HCT116 (cell line): ENCODE results near the gene VHLL. TPM values are rescaled to one million over a fixed set of nuclear protein-coding genes. Genes with fewer than 3 reads are reported as not detected.

Experiments
- ATAC-seq: fragments of 200-7000 bp; cut with Tn5 transposase; 2 replicates; pipeline ENCODE4 v1.9.1; 2020; ENCODE audit warnings: mild to moderate bottlenecking, moderate library complexity
- BruUV-seq: library from RNA; stranded (reverse); fragments of 400-500 nt; replicated peaks from 2 replicates; lab custom pipeline; 2021; lab: Mats Ljungman, UMichigan
- CTCF ChIA-PET: fragments of 300-600 bp; sonication (Branson Sonifier 250); formaldehyde crosslinking; loops from one replicate; lab custom pipeline; 2021; ENCODE audit warnings: antibody characterized with exemption; lab: Charles Lee
- POLR2A ChIA-PET: fragments of 300-600, 350-600 bp; sonication (Branson Sonifier 250); formaldehyde crosslinking; loops from one replicate; lab custom pipeline; 2021; ENCODE audit warnings: antibody characterized with exemption; lab: Charles Lee
- RAD21 ChIA-PET, 2 experiments: fragments of 300-600 bp; sonication (Branson Sonifier 250); formaldehyde crosslinking; loops; one replicate each; lab custom pipeline; 2023; ENCODE audit warnings: low total read pairs in 2 of 2; ENCODE audit not compliant: uncharacterized antibody in 2 of 2, unreplicated experiment in 2 of 2, low non-redundant PET in 1 of 2; lab: Charles Lee
- DNase-seq: peaks from one replicate; pipeline ENCODE4 v3.0.0-alpha.2; 2010; ENCODE audit warnings: low read depth, low spot score
- H2AFZ ChIP-seq: fragments of 200-600 bp; shearing (Covaris generic), sonication (generic); 2 replicates; pipeline ENCODE4 v1.6.1; 2017; ENCODE audit warnings: low read depth, mixed run types, mixed read lengths, antibody characterized with exemption, low read length; ENCODE audit not compliant: poor library complexity, severe bottlenecking
- H3K27ac ChIP-seq: 2 replicates; pipeline ENCODE4 v1.5.1; 2012; ENCODE audit warnings: low read depth, low read length
- H3K27me3 ChIP-seq: fragments of 200-600 bp; sonication (generic); 2 replicates; pipeline ENCODE4 v1.6.1; 2016; ENCODE audit warnings: mixed run types, low read length, mixed read lengths; ENCODE audit not compliant: insufficient read depth
- H3K36me3 ChIP-seq, 2 experiments: fragments of 200-500 bp in 1 of 2; fragments of 200-600 bp in 1 of 2; sonication (Bioruptor generic) in 1 of 2; sonication (generic) in 1 of 2; 2 replicates each; pipeline versions ENCODE4 v1.5.1 to v1.6.1; 2014 to 2016; ENCODE audit warnings: low read length in 2 of 2, inconsistent platforms in 1 of 2, mixed read lengths in 1 of 2, mixed run types in 1 of 2; ENCODE audit not compliant: insufficient read depth in 2 of 2, control insufficient read depth in 1 of 2
- H3K4me1 ChIP-seq, 2 experiments: fragments of 200-600 bp in 1 of 2; sonication (generic) in 1 of 2; 2 replicates each; pipeline versions ENCODE4 v1.5.1 to v1.6.1; 2012 to 2017; ENCODE audit warnings: low read length in 2 of 2, inconsistent platforms in 1 of 2, mild to moderate bottlenecking in 1 of 2, mixed read lengths in 1 of 2, mixed run types in 1 of 2, moderate library complexity in 1 of 2; ENCODE audit not compliant: insufficient read depth in 2 of 2, control insufficient read depth in 1 of 2
- H3K4me2 ChIP-seq: fragments of 200-600 bp; sonication (generic); 2 replicates; pipeline ENCODE4 v1.6.1; 2017; ENCODE audit warnings: mixed run types, low read length, mixed read lengths
- H3K4me3 ChIP-seq, 2 experiments: fragments of 200-600 bp in 1 of 2; sonication (generic) in 1 of 2; replicated peaks in 1 of 2; 2 replicates each; pipeline ENCODE4 v1.5.1; 2011 to 2016; ENCODE audit warnings: low read length in 2 of 2, control low read depth in 1 of 2, low read depth in 1 of 2, mild to moderate bottlenecking in 1 of 2, mixed read lengths in 1 of 2, mixed run types in 1 of 2
- H3K79me2 ChIP-seq: fragments of 200-600 bp; sonication (generic); 2 replicates; pipeline ENCODE4 v1.6.1; 2017; ENCODE audit warnings: mild to moderate bottlenecking, mixed run types, low read length, moderate library complexity, mixed read lengths; ENCODE audit not compliant: insufficient read depth
- H3K9ac ChIP-seq: fragments of 200-600 bp; sonication (generic); 2 replicates; pipeline ENCODE4 v1.6.1; 2016; ENCODE audit warnings: low read length, mixed read lengths
- H3K9me2 ChIP-seq: fragments of 200-600 bp; sonication (generic), shearing (Covaris generic); 2 replicates; pipeline ENCODE4 v1.6.1; 2017; ENCODE audit warnings: mixed run types, mild to moderate bottlenecking, moderate library complexity; ENCODE audit not compliant: insufficient read depth
- H3K9me3 ChIP-seq, 2 experiments: fragments of 200-500 bp in 1 of 2; fragments of 200-600 bp in 1 of 2; sonication (Bioruptor generic) in 1 of 2; sonication (generic) in 1 of 2; 2 replicates each; pipeline ENCODE4 v1.6.1; 2014 to 2017; ENCODE audit warnings: low read length in 2 of 2, mixed read lengths in 2 of 2, inconsistent platforms in 1 of 2, low read depth in 1 of 2, mild to moderate bottlenecking in 1 of 2, mixed run types in 1 of 2, moderate library complexity in 1 of 2; ENCODE audit not compliant: control insufficient read depth in 1 of 2, insufficient read depth in 1 of 2
- H4K20me1 ChIP-seq: fragments of 200-600 bp; sonication (generic), shearing (Covaris generic); 2 replicates; pipeline ENCODE4 v1.6.1; 2017; ENCODE audit warnings: mixed run types, mild to moderate bottlenecking, moderate library complexity; ENCODE audit not compliant: insufficient read depth
- CEBPB ChIP-seq: IDR thresholded peaks from 2 replicates; pipeline ENCODE4 v1.6.1; 2012; ENCODE audit warnings: low read depth
- EGR1 ChIP-seq: IDR thresholded peaks from 2 replicates; pipeline ENCODE4 v1.6.1; 2012; ENCODE audit warnings: low read depth
- EZH2 ChIP-seq: fragments of 200-600 bp; sonication (generic); IDR thresholded peaks from 2 replicates; pipeline ENCODE4 v1.6.1; 2017; ENCODE audit warnings: antibody characterized with exemption, mixed run types
- EZH2phosphoT487 ChIP-seq: fragments of 200-600 bp; IDR thresholded peaks from 2 replicates; pipeline ENCODE4 v1.6.1; 2018; ENCODE audit warnings: antibody characterized with exemption, borderline replicate concordance
- FOSL1 ChIP-seq: IDR thresholded peaks from 2 replicates; pipeline ENCODE4 v1.6.1; 2012; ENCODE audit warnings: low read depth
- POLR2A ChIP-seq: IDR thresholded peaks from 2 replicates; pipeline ENCODE4 v1.7.0; 2011; ENCODE audit warnings: borderline replicate concordance; ENCODE audit not compliant: insufficient read depth, insufficient read length; ENCODE audit errors: extremely low read depth
- POLR2AphosphoS5 ChIP-seq: IDR thresholded peaks from 2 replicates; pipeline ENCODE4 v1.6.1; 2011; ENCODE audit warnings: mild to moderate bottlenecking, low read depth, low read length, moderate library complexity
- ZFX ChIP-seq: fragments of 450-650 bp; IDR thresholded peaks from 2 replicates; pipeline ENCODE4 v1.6.1; 2017
- ZNF274 ChIP-seq: fragments of 200-500 bp; sonication (Bioruptor generic); IDR thresholded peaks from 2 replicates; pipeline ENCODE4 v1.6.1; 2014; ENCODE audit warnings: mild to moderate bottlenecking, low read depth, low read length, inconsistent platforms
- intact Hi-C: fragments of 100-400 bp; cut with micrococcal nuclease; formaldehyde crosslinking; loops from 2 replicates; pipeline ENCODE4 v1.10.0; 2022
- total RNA-seq: library from RNA; stranded (reverse); gene quantifications from one replicate; pipeline ENCODE4 v1.2.1, GENCODE V29; 2021; ENCODE audit not compliant: unreplicated experiment
- TF ChIP-seq, protein P1 (sequence below): IDR thresholded peaks from 2 replicates; pipeline ENCODE4 v1.6.1; 2011; ENCODE audit warnings: mild to moderate bottlenecking, low read length, moderate library complexity; ENCODE audit not compliant: insufficient replicate concordance; ENCODE audit errors: extremely low read depth
- TF ChIP-seq, protein P2 (sequence below), 3 experiments: fragments of 200-600 bp in 1 of 3; sonication (generic) in 1 of 3; IDR thresholded peaks in 2 of 3; conservative IDR thresholded peaks in 1 of 3; 2 replicates each; pipeline ENCODE4 v1.5.1; 2012 to 2017; ENCODE audit warnings: low read depth in 2 of 3, low read length in 2 of 3, antibody characterized with exemption in 1 of 3, borderline replicate concordance in 1 of 3, control low read depth in 1 of 3, mild to moderate bottlenecking in 1 of 3, mixed read lengths in 1 of 3, mixed run types in 1 of 3, moderate library complexity in 1 of 3; ENCODE audit not compliant: insufficient read depth in 1 of 3
- TF ChIP-seq, protein P3 (sequence below): IDR thresholded peaks from 2 replicates; pipeline ENCODE4 v1.6.1; 2012

VHLL gene
- total RNA-seq, 1 experiment from 2014 or later: not detected

DNA sequence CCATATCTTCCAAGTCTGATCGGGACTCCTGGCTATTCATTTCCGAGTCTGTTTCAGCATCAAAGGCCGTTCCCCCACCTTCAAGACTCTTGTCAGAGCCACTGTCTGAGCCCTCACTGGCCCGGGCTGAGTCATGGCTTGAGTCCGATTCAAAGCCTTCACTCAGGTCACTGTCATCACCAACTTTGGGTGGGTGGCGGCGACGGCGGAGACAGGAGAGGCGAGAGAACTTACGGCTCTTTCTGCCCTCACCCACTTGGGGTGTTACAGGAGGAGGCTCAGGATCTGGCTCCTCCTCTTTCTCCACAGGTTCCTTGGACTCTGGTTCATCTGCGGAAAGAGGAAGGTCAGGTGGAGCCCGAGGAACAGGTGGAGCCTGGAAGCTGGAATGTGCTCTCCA is 33.1 kb downstream of the VHLL start:
- Histone ChIP-seq H3K27me3 (no peaks in the 10 kb centered on the region), H4K20me1 (no peaks in the 10 kb centered on the region; the same call in 1 of the 2 replicates), H3K4me1 (peaks cover 0 to 16% of the 10 kb centered on the region in 2 experiments; a peak in 2 of 4 replicates), H3K36me3 (peaks cover 56 to 70% of the 10 kb centered on the region in 2 experiments), H3K9me2 (no peaks in the 10 kb centered on the region), H3K79me2 (peaks cover 23% of the 10 kb centered on the region; the same call in 1 of the 2 replicates), H2AFZ (no peak overlapping the region), H3K27ac (no peak overlapping the region), H3K9ac (no peak overlapping the region), H3K4me2 (no peak overlapping the region), H3K4me3 (no peak overlapping the region), H3K9me3 (no peaks in the 10 kb centered on the region)
- CTCF ChIA-PET: interaction anchor here (0.7 kb wide), 1 partner anchor 13 kb away, joined by 3 read pairs; no protein-coding TSS in a partner anchor
- BruUV-seq: TSS peak; percentile 47
- RAD21 ChIA-PET: no interaction called here
- no peak for ATAC-seq
- TF ChIP-seq POLR2AphosphoS5: no peak
- TF ChIP-seq POLR2A: no peak
- no peak for TF ChIP-seq FOSL1
- TF ChIP-seq EZH2: no peak
- TF ChIP-seq, protein P1, sequence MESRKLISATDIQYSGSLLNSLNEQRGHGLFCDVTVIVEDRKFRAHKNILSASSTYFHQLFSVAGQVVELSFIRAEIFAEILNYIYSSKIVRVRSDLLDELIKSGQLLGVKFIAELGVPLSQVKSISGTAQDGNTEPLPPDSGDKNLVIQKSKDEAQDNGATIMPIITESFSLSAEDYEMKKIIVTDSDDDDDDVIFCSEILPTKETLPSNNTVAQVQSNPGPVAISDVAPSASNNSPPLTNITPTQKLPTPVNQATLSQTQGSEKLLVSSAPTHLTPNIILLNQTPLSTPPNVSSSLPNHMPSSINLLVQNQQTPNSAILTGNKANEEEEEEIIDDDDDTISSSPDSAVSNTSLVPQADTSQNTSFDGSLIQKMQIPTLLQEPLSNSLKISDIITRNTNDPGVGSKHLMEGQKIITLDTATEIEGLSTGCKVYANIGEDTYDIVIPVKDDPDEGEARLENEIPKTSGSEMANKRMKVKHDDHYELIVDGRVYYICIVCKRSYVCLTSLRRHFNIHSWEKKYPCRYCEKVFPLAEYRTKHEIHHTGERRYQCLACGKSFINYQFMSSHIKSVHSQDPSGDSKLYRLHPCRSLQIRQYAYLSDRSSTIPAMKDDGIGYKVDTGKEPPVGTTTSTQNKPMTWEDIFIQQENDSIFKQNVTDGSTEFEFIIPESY: no peak
- no peak for TF ChIP-seq CEBPB
- TF ChIP-seq ZFX: no peak
- POLR2A ChIA-PET: no interaction called here
- intact Hi-C loops: no loop called here
- DNase-seq: no peak

DNA sequence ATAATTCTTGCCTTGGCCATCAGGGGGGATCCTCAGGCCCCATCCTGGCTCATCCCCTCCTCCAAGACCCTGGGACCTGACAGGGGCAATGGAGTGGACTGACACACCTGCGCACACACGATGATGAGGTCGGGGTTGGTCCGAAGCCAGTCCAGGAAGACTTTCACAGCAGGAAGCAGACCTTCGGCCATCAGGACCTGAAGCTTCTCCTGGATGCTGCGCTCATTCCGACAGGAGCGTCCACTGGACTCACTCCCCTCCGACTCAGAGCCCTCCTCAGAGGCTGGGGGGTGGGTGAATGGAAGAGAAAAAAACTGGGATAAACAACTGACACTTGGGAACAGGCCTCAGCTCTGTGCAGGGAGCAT is 35.8 kb downstream of the VHLL start:
- Histone ChIP-seq H4K20me1 (no peaks in the 10 kb centered on the region; the same call in 1 of the 2 replicates), H3K36me3 (peaks cover 68 to 83% of the 10 kb centered on the region in 2 experiments), H3K9me3 (no peaks in the 10 kb centered on the region), H3K4me1 (peaks cover 0 to 16% of the 10 kb centered on the region in 2 experiments; a peak in 2 of 4 replicates), H3K9ac (no peak overlapping the region), H3K9me2 (no peaks in the 10 kb centered on the region), H3K27ac (0 out of 2 replicates have a peak overlapping the region, but pooled peaks have one; percentile 10), H3K79me2 (peaks cover 15% of the 10 kb centered on the region; the same call in 1 of the 2 replicates), H3K27me3 (no peaks in the 10 kb centered on the region), H3K4me2 (peak overlapping the region; percentile 43; the same call in 1 of the 2 replicates), H2AFZ (no peak overlapping the region), H3K4me3 (no peak overlapping the region)
- ATAC-seq (no peak), DNase-seq (no peak)
- ChIA-PET POLR2A (no interaction called here), RAD21 (no interaction called here), CTCF (no interaction called here)
- intact Hi-C loops: no loop called here
- no TSS peak for BruUV-seq
- TF ChIP-seq, protein P2, sequence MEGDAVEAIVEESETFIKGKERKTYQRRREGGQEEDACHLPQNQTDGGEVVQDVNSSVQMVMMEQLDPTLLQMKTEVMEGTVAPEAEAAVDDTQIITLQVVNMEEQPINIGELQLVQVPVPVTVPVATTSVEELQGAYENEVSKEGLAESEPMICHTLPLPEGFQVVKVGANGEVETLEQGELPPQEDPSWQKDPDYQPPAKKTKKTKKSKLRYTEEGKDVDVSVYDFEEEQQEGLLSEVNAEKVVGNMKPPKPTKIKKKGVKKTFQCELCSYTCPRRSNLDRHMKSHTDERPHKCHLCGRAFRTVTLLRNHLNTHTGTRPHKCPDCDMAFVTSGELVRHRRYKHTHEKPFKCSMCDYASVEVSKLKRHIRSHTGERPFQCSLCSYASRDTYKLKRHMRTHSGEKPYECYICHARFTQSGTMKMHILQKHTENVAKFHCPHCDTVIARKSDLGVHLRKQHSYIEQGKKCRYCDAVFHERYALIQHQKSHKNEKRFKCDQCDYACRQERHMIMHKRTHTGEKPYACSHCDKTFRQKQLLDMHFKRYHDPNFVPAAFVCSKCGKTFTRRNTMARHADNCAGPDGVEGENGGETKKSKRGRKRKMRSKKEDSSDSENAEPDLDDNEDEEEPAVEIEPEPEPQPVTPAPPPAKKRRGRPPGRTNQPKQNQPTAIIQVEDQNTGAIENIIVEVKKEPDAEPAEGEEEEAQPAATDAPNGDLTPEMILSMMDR (IDR thresholded peaks at IDR 0.05 in 2 of 3, conservative IDR thresholded peaks at IDR 0.05 in 1 of 3; ENCODE audit: borderline replicate concordance in 1 of 3, insufficient read depth in 1 of 3, low read depth in 2 of 3, low read length in 2 of 3): no peak
- TF ChIP-seq EGR1: no peak
- no peak for TF ChIP-seq ZNF274
- no peak for TF ChIP-seq CEBPB
- no peak for TF ChIP-seq EZH2phosphoT487
- no peak for TF ChIP-seq POLR2A
- no peak for TF ChIP-seq ZFX
- TF ChIP-seq, protein P3, sequence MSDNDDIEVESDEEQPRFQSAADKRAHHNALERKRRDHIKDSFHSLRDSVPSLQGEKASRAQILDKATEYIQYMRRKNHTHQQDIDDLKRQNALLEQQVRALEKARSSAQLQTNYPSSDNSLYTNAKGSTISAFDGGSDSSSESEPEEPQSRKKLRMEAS: no peak
